NCI-H1694 (cell line): ENCODE data around the gene KRT26.
"Not testable (repeated sequence)": the region's sequence is repeated elsewhere in the genome, so short reads cannot be mapped to it uniquely, and the experiment has no call there.

Experiments
- DNase-seq: peaks from one replicate; lab custom pipeline; 2025; lab: John Stamatoyannopoulos, UW

Gene KRT26, protein sequence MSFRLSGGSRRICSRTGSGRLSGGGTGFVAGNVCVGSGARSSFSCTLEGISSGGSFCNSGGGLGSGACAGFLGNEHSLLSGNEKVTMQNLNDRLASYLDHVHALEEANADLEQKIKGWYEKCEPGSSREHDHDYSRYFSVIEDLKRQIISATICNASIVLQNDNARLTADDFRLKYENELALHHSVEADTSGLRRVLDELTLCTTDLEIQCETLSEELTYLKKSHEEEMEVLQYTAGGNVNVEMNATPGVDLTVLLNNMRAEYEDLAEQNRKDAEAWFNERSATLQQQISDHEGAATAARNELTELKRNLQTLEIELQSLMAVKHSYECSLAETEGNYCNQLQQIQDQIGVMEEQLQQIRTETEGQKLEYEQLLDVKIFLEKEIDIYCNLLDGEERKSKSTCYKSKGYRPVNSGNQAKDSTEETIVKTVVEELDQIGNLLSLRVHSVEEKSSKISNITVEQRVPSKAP

DNA sequence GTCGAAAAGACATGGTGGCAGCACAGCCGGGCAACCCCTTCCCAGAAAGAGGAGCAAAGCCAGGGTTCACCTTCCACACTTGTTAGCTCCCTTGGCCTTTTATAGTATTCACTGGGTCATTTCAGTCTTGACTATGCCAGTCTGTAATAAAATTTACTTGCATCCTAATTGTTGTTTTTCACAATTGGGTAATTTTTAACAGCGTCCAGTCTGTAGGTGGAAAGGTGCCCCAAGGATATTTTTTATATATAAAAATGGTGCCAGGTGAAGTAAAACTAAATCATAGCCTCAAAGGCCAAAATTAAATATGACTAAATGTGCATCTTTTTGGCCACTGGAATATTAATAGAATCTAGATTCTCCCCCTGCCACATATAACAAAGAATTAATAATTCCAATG is at the start of gene KRT26:
Gene KRT26 (minus strand): TSS at position 101 of the 400 bp plus-strand sequence. CDS start 88 bp downstream, at position 13.
- DNase-seq, result no peak

DNA sequence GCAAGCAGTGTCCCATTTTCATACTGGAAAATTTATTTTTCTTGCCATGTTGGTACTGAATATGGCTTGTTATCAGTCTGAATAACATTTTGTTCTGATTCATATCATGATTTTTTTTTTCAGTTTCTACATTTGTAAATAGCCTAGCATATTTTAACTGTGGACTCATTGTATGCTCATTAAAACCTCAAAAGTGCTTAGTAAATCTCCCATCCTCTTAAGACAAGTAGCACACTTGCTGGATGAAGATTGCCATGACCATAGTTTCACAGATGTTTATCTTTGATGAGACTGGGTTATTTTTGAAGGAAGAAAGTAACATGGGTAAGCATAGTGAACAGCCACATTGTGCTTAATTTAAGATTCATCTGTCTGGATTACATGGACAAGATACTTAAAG is 49.5 kb upstream of the KRT26 start:
- no peak for DNase-seq

DNA sequence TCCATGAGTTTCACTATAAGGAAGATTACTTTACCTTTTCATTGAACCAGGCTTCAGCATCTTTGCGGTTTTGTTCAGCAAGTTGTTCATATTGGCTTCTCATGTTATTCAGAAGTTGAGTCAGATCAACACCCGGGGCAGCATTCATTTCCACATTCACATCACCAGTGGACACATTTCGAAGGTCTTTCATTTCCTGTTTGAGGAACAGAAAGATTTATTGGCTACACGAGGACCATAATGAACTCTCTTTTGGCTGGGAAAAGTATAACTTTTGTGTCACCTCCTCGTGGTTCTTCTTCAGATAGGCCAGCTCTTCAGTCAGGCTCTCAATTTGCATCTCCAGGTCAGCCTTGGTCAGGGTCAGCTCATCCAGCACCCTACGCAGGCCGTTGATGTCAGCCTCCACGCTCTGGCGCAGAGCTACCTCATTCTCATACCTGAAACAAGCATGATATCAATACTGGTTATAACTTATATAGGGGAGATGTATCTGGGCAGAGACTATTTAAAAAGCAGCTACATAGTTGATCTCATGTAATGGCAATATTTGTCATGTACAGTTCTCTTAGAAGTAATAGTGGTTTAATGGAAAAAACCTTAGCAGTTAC is 48.3 kb upstream of the KRT26 start:
- DNase-seq, result no peak

DNA sequence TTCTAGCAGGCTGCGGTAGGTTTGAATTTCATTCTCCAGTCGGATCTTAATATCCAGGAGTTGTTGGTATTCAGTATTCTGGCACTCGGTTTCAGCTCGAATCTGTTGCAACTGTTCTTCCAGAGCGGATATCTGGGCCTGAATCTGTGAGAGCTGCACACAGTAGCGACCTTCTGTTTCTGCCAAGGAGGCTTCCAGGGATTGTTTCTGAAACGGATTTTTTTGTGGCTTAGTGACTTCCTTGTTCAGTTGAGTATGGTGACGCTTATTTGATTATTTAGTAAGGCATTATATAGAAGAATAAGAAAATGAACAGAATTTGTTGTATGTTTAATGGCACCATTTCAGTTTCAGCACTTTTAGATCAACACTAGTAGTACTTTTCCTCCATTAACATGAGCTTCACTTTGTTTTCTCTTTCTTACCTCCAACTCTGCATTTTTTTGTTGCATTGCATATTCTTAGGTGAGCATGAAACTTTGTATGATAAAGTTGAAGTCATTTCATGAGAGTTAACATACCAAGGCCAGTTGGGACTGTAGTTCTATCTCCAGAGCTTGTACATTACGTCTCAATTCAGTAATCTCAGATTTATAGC is 47.6 kb upstream of the KRT26 start:
- no peak for DNase-seq

DNA sequence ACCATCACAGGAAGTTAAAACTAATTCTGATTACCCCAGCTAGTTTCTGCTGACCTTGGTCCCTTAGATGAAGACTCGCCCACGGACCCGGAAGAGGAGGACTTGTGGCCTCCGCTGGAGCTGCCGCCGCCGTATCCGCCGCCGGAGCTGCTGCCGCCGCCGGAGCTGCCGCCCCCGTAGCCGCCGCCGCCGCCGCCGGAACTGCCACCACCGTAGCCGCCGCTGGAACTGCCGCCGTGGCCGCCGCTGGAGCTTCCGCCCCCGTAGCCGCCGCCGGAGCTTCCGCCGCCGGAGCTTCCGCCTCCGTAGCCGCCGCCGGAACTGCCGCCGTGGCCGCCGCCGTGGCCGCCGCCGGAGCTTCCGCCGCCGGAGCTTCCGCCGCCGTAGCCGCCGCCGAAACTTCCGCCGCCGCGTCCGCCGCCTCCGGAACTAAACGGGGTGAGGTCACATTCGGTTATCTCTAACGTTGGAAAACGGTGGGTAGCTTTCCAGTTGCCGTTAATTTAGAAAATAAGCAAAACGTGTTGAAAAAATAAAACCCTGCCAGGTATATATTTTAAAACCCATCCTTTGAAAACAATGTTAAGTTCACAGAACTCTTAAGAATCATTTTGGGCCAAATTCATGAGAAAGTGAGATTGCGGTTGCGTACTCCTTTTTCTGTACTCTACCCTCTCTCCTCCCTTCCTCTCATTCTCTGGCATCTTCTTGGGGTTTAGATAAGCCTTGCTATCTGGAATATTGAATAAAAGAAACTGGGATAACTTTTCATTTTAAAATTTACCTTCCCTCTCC is 46.9 kb upstream of the KRT26 start:
- DNase-seq, result peak; percentile 22

DNA sequence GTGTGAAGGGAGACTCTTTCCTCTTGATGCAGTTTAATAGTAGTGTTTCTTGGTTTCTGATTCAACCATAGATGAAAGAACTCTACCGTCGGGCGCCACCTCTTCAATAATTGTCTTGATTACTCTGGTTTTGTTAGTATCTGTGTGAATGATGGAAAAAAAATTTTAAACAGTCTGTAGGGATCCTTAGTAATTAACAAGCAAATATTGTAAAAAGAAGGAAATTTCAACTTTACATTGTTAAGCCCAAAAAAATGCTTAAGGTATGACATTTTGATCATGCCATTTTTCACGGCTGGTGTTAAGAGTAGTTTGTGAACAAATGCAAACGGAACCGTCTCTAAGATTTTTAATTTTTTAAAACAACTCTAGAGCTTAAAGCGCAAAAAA is 46.3 kb upstream of the KRT26 start:
- no peak for DNase-seq

DNA sequence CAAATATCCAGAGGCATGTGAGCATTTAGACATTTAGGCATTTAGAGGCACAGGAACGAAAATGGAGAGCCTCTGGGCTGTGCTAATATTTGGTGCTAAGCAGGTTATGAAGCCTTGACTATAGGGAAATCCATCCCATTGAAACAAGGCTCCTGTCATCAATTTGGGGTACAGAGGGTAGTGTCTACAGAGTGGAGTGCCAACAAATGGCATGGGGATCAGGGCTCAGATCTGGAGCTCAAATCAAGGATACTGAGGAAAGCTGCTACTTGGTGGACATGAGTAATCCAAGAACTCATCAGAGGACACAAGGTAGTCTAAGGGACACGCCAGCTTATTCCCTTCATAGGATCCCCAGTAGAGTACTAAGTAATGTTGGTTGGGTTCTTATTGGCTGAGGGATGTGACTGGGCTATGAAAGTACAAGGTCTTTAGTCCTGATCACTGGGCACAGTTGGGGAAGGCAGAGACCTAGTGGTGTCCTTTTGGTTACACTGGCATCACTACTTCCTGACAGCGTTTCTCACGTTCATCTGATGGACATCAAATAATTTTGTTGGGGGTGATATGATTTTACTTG is 45.2 kb upstream of the KRT26 start:
- DNase-seq, result no peak

DNA sequence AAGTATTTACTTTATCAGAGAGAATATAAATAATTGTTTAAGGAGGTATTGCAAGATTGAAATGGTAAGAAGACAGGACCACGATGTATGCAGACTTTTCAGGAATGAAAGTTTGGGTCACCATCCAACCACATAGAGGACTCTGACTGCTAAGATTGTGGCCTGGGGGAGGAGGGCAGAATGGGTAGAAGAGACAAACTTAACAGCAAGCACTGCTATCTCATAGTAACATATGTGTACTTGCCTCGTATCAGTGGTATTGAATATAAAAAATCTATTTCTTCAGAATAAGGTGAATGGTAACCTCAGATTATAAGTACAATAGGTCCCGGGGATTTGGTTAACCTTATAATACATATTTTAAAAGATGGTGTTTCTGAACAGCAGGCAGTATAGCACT is 44.6 kb upstream of the KRT26 start:
- no peak for DNase-seq

DNA sequence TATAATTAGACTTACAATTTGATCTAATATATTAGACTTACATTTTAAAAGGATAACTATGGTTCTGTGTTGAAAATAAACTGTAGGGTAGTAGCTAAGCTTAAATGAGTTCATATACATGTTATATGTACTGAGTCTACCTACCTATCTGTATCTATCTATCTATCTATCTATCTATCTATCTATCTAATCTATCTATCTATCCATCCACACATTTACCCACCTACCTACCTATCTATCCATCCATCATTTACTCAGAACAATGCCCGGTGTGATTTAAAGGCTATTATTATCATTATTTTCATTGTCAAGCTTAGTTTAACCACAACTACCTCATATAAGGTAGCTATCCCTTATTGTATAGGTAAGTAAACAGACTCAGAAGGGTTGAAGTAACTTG is 43.4 kb upstream of the KRT26 start:
- no peak for DNase-seq

DNA sequence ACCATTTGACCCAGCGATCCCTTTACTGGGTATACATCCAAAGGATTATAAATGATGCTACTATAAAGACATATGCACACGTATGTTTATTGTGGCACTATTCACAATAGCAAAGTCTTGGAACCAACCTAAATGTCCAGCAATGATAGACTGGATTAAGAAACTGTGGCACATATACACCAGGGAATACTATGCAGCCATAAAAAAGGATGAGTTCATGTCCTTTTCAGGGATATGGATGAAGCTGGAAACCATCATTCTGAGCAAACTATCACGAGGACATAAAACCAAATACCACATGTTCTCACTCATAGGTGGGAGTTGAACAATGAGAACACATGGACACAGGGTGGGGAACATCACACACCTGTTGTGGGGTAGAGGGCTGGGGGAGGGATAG is 42.7 kb upstream of the KRT26 start:
- DNase-seq, result not testable (repeated sequence)

DNA sequence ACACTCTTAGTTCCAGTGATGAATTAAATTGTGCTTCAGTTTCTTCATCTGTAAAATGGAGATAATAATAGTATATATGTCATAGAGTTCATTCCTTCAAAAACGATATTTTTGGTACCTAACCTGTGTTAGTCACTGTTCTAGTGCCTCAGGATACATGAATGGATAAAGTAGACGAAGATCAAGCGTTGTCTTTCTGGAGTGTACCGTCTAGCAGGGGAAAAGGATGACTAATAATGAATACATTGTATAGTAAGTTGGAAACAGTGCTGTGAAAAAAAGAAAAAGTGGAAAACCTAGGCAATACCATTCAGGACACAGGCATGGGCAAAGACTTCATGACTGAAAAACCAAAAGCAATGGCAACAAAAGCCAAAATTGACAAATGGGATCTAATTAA is 41.8 kb upstream of the KRT26 start:
- DNase-seq, result no peak

DNA sequence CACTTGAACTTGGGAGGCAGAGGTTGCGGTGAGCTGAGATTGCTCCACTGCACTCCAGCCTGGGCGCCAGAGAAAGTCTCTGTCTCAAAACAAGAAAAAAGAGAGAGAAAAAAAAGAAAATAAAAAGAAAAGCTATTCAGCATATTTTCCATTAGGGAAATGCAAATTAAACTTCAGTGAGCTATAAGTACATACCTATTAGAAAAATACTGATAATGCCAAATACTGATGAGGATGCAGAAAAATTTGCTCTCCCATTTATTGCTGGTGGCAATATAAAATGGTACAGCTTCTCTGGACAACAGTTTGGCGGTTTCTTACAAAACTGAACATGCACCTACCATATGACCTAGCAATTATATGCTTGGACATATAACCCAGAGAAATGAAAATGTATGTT is 40.6 kb upstream of the KRT26 start:
- no peak for DNase-seq

DNA sequence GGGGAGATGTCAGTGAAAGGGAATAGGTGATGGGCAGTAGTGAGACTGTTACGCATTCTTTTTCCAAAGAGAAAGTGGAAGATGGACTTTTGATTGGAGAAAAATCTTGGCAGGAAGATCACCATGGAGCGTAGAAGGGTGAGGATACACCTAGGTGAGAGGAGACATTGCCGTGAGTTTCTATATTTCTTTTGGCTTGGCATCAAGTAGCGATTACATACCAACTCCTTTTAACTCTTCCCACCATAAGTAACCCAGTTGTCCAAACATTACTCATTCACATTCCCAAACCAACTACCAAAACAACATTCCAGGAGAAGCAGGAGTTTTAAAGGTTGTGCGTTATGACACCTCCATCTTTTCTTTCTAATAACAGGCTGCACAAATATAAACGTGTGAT is 38.5 kb upstream of the KRT26 start:
- DNase-seq, result no peak

DNA sequence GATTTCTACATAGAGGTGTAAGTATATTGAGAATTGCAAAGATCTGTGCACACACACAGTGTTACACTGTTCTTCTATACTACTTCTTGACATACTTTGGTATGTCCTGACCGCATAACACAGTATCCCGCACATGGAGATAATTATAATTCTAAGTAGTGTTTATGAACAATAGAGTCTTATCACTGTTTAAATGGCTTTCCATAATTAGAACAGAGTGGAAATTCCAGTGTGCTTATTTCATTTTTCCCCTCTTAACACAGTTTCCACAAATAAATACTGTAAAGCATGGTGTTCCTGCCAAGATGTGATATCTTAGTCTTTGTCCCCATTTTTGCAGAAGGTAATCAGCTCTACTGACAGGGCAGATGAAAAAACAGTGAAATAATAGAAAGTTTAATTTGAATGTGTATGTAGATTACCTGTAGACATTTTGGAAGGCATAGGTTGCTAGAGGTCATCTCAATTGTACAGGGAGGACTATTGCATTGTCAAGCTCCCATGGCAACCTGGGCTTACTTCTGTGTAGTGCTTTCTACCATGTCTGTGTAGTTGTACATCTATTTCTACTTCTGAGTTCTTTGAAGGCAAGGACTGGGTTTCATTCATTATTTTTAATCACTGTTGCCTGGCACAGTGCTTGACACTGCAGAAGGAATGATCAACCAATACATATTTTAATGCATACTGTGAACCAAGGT is 37.9 kb upstream of the KRT26 start:
- DNase-seq, result no peak

DNA sequence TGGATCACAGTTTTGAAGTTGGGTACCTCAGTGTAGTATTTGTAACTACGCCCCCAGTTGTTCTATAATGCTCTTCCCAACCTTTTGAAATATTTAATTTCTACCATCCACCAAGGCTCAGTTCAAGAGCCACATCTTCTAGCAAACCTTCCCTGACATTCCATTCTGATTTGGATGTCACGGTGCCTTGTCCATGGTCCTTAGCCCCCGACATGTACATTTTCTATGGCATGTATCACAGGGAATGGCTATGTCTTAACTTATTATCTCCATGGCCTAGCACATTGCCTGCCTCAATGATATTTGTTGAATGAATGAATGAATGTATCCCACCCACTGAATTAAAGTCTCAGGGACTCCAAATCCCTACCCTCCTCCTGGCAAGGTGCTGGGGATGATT is 34.1 kb upstream of the KRT26 start:
- DNase-seq, result no peak

DNA sequence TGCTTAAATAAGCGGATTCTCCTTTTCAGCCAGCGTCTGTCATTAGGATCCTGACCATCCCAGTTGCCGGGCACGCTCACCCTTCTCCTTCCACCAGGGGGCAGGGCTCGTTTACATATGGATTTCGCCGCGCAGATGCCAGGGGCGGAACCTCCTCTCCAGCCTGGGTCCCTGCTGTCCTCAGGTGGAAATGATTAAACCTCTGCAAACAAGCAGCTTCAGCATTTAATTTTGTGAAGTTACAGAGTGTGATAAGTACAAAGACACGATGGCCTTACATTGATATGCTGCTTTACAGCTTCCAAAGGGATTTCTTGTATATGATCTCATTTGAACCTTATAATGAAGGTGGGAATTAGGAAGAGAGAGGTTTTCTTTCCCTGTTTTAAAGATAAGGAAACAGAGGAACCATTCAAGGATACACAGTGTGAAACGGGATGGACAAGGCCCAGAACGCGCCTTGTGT is 31.6 kb upstream of the KRT26 start:
- DNase-seq, result peak; percentile 55

DNA sequence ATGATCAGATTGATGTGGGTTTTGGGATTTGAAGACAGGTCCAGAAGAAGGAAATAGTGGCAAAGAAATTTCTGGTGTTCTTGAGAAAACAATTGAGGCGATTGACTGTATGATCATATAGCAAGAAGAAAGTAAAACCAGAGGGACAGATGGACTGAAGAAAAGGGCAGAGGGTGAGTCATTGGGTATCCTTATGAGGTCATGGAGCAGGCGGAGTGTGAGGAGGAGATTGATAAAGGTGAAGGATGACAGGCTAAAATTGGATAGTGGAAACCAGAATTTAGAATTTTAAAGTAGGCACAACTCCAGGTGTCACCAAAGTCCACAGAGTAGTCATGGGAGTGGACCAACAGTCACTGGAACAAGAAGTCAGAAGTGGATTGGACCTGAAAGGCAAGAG is 29.2 kb upstream of the KRT26 start:
- DNase-seq, result no peak

DNA sequence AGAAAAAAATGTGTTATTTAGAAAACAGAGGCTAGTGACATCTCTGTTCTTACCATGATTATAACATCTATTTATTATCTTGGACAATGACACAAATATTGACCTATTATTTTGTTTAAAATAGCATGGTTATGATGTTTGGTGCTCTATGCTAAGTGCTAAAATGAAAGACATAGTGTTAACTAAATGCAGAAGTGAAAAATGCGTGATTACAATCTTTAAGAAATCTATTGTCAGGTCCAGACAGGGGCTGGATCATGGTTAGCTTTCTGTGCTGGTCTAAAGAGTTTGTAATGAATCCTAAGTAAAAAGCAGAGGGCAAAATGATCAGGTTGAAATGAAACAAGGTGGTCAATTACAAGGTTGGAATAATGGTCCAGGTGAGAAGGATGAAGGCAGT is 28.4 kb upstream of the KRT26 start:
- DNase-seq, result no peak

DNA sequence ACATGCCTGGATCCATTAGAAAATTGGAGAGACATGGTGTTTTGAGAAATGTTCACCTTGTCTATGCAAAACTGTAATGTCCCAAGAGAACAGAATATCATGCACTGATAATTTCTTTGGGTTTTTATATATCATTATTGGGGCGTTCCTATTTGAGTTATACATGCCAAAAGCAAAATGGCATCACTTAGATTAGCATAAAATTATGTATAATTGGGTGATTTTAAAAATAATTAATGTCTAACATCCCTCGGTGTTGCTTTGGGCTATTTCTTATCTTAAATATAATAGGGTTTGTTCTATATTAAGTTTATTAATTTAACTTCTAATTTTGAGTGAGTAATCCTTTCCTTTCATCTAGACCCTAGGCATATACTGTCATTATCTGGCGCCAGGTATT is 27.9 kb upstream of the KRT26 start, which contains the start of gene KRT28:
Gene KRT28 (minus strand): TSS at position 101 of the 400 bp plus-strand sequence. CDS start 66 bp downstream, at position 35.
- DNase-seq, result no peak

DNA sequence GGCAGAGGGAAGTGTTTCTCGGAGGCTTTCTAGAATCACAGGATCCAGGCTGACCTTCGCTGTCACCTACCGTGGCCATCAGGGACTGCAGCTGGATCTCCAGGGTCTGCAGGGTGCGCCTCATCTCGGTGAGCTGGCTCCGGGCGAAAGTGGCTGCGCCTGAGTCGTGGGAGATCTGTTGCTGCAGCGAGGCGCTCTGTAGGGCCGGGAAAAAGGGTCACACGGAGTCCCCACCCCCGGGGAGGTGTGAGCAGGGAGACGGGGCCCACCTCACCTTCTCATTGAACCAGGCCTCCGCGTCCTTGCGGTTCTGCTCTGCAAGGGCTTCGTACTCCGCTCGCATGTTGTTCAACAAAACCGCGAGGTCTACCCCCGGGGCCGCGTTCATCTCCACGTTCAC is 24.8 kb upstream of the KRT26 start:
- DNase-seq, result no peak

DNA sequence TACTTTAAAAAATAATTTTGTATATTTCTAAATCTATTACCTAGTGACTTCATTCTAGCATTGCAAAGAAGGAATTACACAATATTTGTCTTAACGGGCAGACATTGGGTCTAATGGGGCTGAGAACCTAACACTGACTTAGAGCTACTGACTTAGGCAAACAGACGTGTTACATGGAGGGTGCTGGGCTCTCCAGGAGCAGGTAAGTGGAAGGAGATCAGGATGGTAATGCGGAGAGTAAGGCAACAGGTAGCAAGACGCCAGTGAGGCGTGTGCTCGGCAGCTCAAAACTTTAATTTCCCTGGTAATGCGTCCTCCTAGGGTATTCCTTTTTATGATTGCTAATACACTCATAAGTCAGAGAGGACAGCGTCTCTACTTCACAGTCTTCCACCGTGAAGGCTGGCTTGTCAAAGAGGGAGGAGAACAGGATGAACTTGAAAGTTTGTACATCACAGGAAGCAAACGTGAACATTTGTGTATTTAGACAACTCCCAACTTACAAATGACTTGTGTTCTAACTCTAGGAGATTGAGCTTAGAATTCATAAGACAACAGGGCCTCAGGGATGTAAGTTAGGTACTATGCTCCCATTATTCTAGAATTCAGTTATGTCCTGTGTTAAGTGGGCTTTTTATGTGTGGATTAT is 23.1 kb upstream of the KRT26 start:
- no peak for DNase-seq
